ENCODE measurements around the gene SRR. TPM values are rescaled to one million over a fixed set of nuclear protein-coding genes. Genes with fewer than 3 reads are reported as not detected.

SRR gene
- total and polyA plus RNA-seq, 9 of the 15 experiments (the other 6 are each of a cell fraction or from before 2014, with no cell fraction given), result 5.0 to 19.4 (median 7.9) TPM

GRCh38 chr17:2336215-2336851 lies 32.6 kb downstream of the SRR start, which contains the start of gene TSR1 (continued):
- TF ChIP-seq ZBTB7A (IDR thresholded peaks at IDR 0.05; ENCODE audit: borderline replicate concordance, control insufficient read depth, low read depth, low read length), result no peak
- no peak for TF ChIP-seq SP2 (IDR thresholded peaks at IDR 0.05; ENCODE audit: extremely low read depth, low read depth, low read length, poor library complexity, severe bottlenecking)
- TF ChIP-seq ZBTB12 (CRISPR knock-in tag; IDR thresholded peaks at IDR 0.05), result no peak
- peak; percentile 88 for TF ChIP-seq POLR2B (IDR thresholded peaks at IDR 0.05; ENCODE audit: low read depth, partially characterized antibody)
- TF ChIP-seq PTRF (tag; IDR thresholded peaks at IDR 0.05), result no peak
- TF ChIP-seq XRCC3 (IDR thresholded peaks at IDR 0.05), result no peak
- no peak for TF ChIP-seq SLC30A9 (CRISPR knock-in tag; IDR thresholded peaks at IDR 0.05)
- TF ChIP-seq GABPB1 (CRISPR knock-in tag; IDR thresholded peaks at IDR 0.05), result peak; percentile 92
- TF ChIP-seq CCAR2 (IDR thresholded peaks at IDR 0.05; ENCODE audit: low read depth, low read length), result no peak
- TF ChIP-seq LARP7 (IDR thresholded peaks at IDR 0.05), result no peak
- TF ChIP-seq ZNF253 (CRISPR knock-in tag; conservative IDR thresholded peaks at IDR 0.05), result no peak
- peak; percentile 32; the same call in 1 of the 2 replicates for TF ChIP-seq ATF7 (IDR thresholded peaks at IDR 0.05)
- no peak for TF ChIP-seq ZC3H11A (IDR thresholded peaks at IDR 0.05; ENCODE audit: low read depth, low read length)
- TF ChIP-seq GMEB1 (CRISPR knock-in tag; IDR thresholded peaks at IDR 0.05), result peak; percentile 44
- TF ChIP-seq RERE (CRISPR knock-in tag; IDR thresholded peaks at IDR 0.05; ENCODE audit: borderline replicate concordance), result no peak
- TF ChIP-seq, protein P1, sequence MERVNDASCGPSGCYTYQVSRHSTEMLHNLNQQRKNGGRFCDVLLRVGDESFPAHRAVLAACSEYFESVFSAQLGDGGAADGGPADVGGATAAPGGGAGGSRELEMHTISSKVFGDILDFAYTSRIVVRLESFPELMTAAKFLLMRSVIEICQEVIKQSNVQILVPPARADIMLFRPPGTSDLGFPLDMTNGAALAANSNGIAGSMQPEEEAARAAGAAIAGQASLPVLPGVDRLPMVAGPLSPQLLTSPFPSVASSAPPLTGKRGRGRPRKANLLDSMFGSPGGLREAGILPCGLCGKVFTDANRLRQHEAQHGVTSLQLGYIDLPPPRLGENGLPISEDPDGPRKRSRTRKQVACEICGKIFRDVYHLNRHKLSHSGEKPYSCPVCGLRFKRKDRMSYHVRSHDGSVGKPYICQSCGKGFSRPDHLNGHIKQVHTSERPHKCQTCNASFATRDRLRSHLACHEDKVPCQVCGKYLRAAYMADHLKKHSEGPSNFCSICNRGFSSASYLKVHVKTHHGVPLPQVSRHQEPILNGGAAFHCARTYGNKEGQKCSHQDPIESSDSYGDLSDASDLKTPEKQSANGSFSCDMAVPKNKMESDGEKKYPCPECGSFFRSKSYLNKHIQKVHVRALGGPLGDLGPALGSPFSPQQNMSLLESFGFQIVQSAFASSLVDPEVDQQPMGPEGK (CRISPR knock-in tag; IDR thresholded peaks at IDR 0.05; ENCODE audit: borderline replicate concordance), result no peak
- no peak for TF ChIP-seq KLF6 (CRISPR knock-in tag; IDR thresholded peaks at IDR 0.05; ENCODE audit: borderline replicate concordance)
